Right lobe of liver (tissue), 4 donors: ENCODE measurements around the gene C11orf21.

Experiments
- POLR2A ChIP-seq: fragments of 450-650 bp; IDR thresholded peaks from one replicate; pipeline ENCODE4 v1.6.1; 2017; ENCODE audit warnings: antibody characterized with exemption, mild to moderate bottlenecking
- TF ChIP-seq, protein P1 (sequence below), 4 donors: fragments of 200-600 bp in 3 of 4; fragments of 450-650 bp in 1 of 4; IDR thresholded peaks; one replicate each; pipeline versions ENCODE4 v1.5.1 to v1.8.0; 2016 to 2022; ENCODE audit warnings: antibody characterized with exemption in 4 of 4, mild to moderate bottlenecking in 2 of 4
- donor health status: DM: no; HTN: no; CAD: no.
- donor health status: DM: no; HTN: no; CAD: no.
- donor health status: DM: no; HTN: yes; CAD: no.

DNA sequence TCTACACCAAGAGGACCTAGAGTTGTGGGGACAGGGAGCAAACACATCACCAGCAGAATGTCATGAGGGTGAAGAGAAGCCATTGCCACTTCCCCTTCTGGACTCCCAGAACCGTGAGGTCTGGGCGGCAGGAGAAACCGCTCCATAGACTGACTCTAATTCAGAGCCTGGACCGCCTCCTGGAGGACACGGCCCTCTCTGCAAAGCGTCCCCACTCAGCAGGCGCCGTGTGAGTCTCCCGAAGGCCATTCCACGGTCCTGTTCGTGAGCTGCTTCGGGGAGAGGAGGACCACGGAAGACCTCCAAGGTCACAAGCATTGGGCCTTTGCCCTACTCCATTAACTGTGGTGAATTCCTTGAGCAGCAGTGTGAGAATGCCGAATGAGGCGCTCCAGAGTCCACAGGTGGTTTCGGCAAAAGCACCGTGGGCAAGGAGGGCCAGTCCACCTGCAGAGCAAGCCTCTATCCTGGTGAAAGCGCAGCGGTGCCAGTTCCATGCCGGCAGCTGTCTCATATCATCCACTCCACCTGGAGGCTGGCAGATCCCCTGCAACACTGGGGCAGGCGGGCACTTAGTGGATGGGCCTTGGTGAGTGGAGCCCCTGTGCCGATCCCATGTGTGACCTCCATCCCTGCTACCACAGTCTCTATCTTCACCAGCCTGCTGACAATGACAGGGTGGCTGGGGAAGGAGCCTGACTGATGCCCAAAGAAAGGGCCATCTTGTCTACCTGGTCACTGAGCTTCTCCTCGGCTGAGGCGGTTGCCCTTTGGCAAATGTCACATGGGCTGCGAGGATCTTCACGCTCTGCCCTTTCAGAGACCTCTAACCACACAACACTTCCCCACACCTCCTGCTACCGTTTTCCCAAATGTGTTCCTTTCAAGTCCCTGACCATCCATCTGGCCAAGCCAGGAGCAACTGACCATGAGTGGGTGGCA is 7.5 kb downstream of the C11orf21 start:
- TF ChIP-seq, protein P1, sequence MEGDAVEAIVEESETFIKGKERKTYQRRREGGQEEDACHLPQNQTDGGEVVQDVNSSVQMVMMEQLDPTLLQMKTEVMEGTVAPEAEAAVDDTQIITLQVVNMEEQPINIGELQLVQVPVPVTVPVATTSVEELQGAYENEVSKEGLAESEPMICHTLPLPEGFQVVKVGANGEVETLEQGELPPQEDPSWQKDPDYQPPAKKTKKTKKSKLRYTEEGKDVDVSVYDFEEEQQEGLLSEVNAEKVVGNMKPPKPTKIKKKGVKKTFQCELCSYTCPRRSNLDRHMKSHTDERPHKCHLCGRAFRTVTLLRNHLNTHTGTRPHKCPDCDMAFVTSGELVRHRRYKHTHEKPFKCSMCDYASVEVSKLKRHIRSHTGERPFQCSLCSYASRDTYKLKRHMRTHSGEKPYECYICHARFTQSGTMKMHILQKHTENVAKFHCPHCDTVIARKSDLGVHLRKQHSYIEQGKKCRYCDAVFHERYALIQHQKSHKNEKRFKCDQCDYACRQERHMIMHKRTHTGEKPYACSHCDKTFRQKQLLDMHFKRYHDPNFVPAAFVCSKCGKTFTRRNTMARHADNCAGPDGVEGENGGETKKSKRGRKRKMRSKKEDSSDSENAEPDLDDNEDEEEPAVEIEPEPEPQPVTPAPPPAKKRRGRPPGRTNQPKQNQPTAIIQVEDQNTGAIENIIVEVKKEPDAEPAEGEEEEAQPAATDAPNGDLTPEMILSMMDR (IDR thresholded peaks at IDR 0.05), result no peak
- TF ChIP-seq POLR2A, result no peak
